Sigmoid colon (tissue), 7 donors: ENCODE data around the gene COL9A3. TPM values are rescaled to one million over a fixed set of nuclear protein-coding genes. Genes with fewer than 3 reads are reported as not detected.

Source experiments
- DNase-seq: peaks from one replicate; pipeline ENCODE4 v3.0.0-alpha.2; 2019
- H3K27ac ChIP-seq, 4 donors: fragments of 200-600 bp; sonication (generic); one replicate each; pipeline ENCODE4 v1.5.1; 2016 to 2019; ENCODE audit warnings: mild to moderate bottlenecking in 1 of 4
- H3K27me3 ChIP-seq, 3 donors: fragments of 200-600 bp; sonication (generic); one replicate each; pipeline ENCODE4 v1.5.1; 2019; ENCODE audit warnings: mild to moderate bottlenecking in 1 of 3
- H3K36me3 ChIP-seq, 4 donors: fragments of 200-600 bp; sonication (generic); one replicate each; pipeline ENCODE4 v1.5.1; 2016 to 2019
- H3K4me1 ChIP-seq, 4 donors: fragments of 200-600 bp; sonication (generic); one replicate each; pipeline ENCODE4 v1.5.1; 2017 to 2019
- H3K4me3 ChIP-seq, 4 donors: fragments of 200-600 bp; sonication (generic); one replicate each; pipeline ENCODE4 v1.5.1; 2017 to 2019; ENCODE audit warnings: mild to moderate bottlenecking in 2 of 4, moderate library complexity in 1 of 4
- H3K9me3 ChIP-seq, 4 donors: fragments of 200-600 bp in 3 of 4; sonication (generic) in 3 of 4; one replicate each; pipeline versions ENCODE4 v1.5.1 to v1.6.1; 2013 to 2019
- CTCF ChIP-seq, 4 experiments: fragments of 450-650 bp in 3 of 4; fragments of 200-600 bp in 1 of 4; IDR thresholded peaks; one replicate each; pipeline ENCODE4 v1.5.1; 2016 to 2019; ENCODE audit warnings: antibody characterized with exemption in 4 of 4, mild to moderate bottlenecking in 3 of 4, moderate library complexity in 2 of 4
- EP300 ChIP-seq, 4 donors: sonication (generic); formaldehyde crosslinking; IDR thresholded peaks; one replicate each; pipeline ENCODE4 v1.6.1; 2017; ENCODE audit warnings: antibody characterized with exemption in 4 of 4
- POLR2A ChIP-seq, 2 donors: fragments of 450-650 bp; IDR thresholded peaks; one replicate each; pipeline ENCODE4 v1.6.1; 2016; ENCODE audit warnings: antibody characterized with exemption in 2 of 2, mild to moderate bottlenecking in 2 of 2, moderate library complexity in 2 of 2
- POLR2AphosphoS5 ChIP-seq, 4 donors: sonication (generic); formaldehyde crosslinking; IDR thresholded peaks; one replicate each; pipeline ENCODE4 v1.6.1; 2017; ENCODE audit warnings: antibody characterized with exemption in 4 of 4
- WGBS, 2 donors: extraction: QIAGEN DNeasy Blood & Tissue Kit; methylation state at CpG; one replicate each; pipeline ENCODE4 v1.1.7; 2013; 5-methylcytosine and 5-hydroxymethylcytosine counted together
- intact Hi-C: fragments of 100-400 bp; cut with DNase I; formaldehyde crosslinking; loops from one replicate; pipeline ENCODE4 v1.15.1; 2023
- polyA plus RNA-seq, 3 donors: library from polyadenylated mRNA; stranded (reverse); fragments of 200-250 nt; gene quantifications; one replicate each; pipeline ENCODE4 v1.2.3, GENCODE V29; 2013
- total RNA-seq, 4 donors: library from RNA; depleted of rRNA; stranded (reverse); fragments of >200 nt; gene quantifications; one replicate each; pipeline ENCODE4 v1.1.0, GENCODE V29; 2016
- donor health status: healthy with polysubstance abuse.
- donor health status: Bipolar disorder and iron deficiency.
- donor health status: healthy.

The COL9A3 gene
- total and polyA plus RNA-seq, 7 donors = 1.8 to 20.8 (median 5.8) TPM

- peak; percentile 74 for DNase-seq
- no peak overlapping the region for H3K4me3 ChIP-seq
These were observed 15.5 kb downstream of the COL9A3 start for GRCh38 chr20:62832212-62832922.

GRCh38 chr20:62832951-62833391 lies 16.1 kb downstream of the COL9A3 start:
- intact Hi-C loops = no loop called here
- WGBS, 2 donors = 18 to 54% methylated on average over 14 of the region's 14 CpGs
- TF ChIP-seq CTCF (IDR thresholded peaks at IDR 0.05) = no peak
- TF ChIP-seq POLR2AphosphoS5 (IDR thresholded peaks at IDR 0.05) = no peak
- TF ChIP-seq POLR2A (IDR thresholded peaks at IDR 0.05) = no peak
- no peak for TF ChIP-seq EP300 (IDR thresholded peaks at IDR 0.05)
- peaks cover 0 to 23% (median 15%) of the 10 kb centered on the region in 4 donors for H3K4me1 ChIP-seq
- DNase-seq = peak; percentile 64
- H3K27ac ChIP-seq = peak overlapping the region in 2 of 4 donors; percentile 46 to 50
- H3K4me3 ChIP-seq = no peak overlapping the region
- H3K36me3 ChIP-seq = no peaks in the 10 kb centered on the region
- H3K27me3 ChIP-seq = peaks cover 0 to 9% (median under 1%) of the 10 kb centered on the region in 3 donors
- no peaks in the 10 kb centered on the region for H3K9me3 ChIP-seq

More at GRCh38 chr20:62832212-62832922, 15.5 kb downstream of the COL9A3 start:
- intact Hi-C loops = no loop called here
- no peaks in the 10 kb centered on the region for H3K36me3 ChIP-seq
- peaks cover 0 to 6% (median 0%) of the 10 kb centered on the region in 3 donors for H3K27me3 ChIP-seq
- peak overlapping the region; percentile 6 to 56 (median 41) for H3K27ac ChIP-seq
- TF ChIP-seq POLR2AphosphoS5 (IDR thresholded peaks at IDR 0.05) = no peak
- no peak for TF ChIP-seq CTCF (IDR thresholded peaks at IDR 0.05)
- H3K4me1 ChIP-seq = peaks cover 0 to 23% (median 15%) of the 10 kb centered on the region in 4 donors
- WGBS, 2 donors = 9 to 42% methylated on average over 22 of the region's 22 CpGs
- H3K9me3 ChIP-seq = no peaks in the 10 kb centered on the region

- 91 to 92% methylated on average over 24 of the region's 24 CpGs for WGBS, 2 donors
- intact Hi-C loops = no loop called here
- Histone ChIP-seq H3K36me3 (no peaks in the 10 kb centered on the region), H3K4me3 (no peak overlapping the region), H3K4me1 (peaks cover 0 to 23% (median 15%) of the 10 kb centered on the region in 4 donors), H3K27me3 (peaks cover 0 to 30% (median 21%) of the 10 kb centered on the region in 3 donors), H3K27ac (no peak overlapping the region), H3K9me3 (no peaks in the 10 kb centered on the region)
- TF ChIP-seq POLR2A (IDR thresholded peaks at IDR 0.05) = no peak
- DNase-seq = no peak
These were observed 18.3 kb downstream of the COL9A3 start for GRCh38 chr20:62834967-62835730.

- no peak for TF ChIP-seq POLR2A (IDR thresholded peaks at IDR 0.05)
- no peak for TF ChIP-seq POLR2AphosphoS5 (IDR thresholded peaks at IDR 0.05)
- no peak for TF ChIP-seq CTCF (IDR thresholded peaks at IDR 0.05)
- no peak for TF ChIP-seq EP300 (IDR thresholded peaks at IDR 0.05)
- no peaks in the 10 kb centered on the region for H3K9me3 ChIP-seq
- peak; percentile 65 for DNase-seq
- no peak overlapping the region for H3K27ac ChIP-seq
- H3K36me3 ChIP-seq = no peaks in the 10 kb centered on the region
- H3K4me1 ChIP-seq = peaks cover 0 to 20% (median 15%) of the 10 kb centered on the region in 4 donors
- H3K4me3 ChIP-seq = no peak overlapping the region
- WGBS, 2 donors = 76 to 78% methylated on average over 52 of the region's 52 CpGs
- intact Hi-C loops = no loop called here
- peaks cover 0 to 35% (median 21%) of the 10 kb centered on the region in 3 donors for H3K27me3 ChIP-seq
These were observed 19.3 kb downstream of the COL9A3 start for GRCh38 chr20:62835931-62836861.
